Smooth muscle cell (in vitro differentiated cells): ENCODE measurements around the gene NPIPA3. TPM values are rescaled to one million over a fixed set of nuclear protein-coding genes. Genes with fewer than 3 reads are reported as not detected.
"Not testable (repeated sequence)": the region's sequence is repeated elsewhere in the genome, so short reads cannot be mapped to it uniquely, and the experiment has no call there.

ENCODE experiments used
- DNase-seq: peaks from one replicate; lab custom pipeline; 2025; ENCODE audit not compliant: unreplicated experiment; lab: John Stamatoyannopoulos, UW
- H2AFZ ChIP-seq: fragments of 200-600 bp; sonication (generic); 2 replicates; pipeline ENCODE4 v1.6.0; 2016; ENCODE audit warnings: antibody characterized with exemption, low read depth, mild to moderate bottlenecking
- H3F3A ChIP-seq: fragments of 200-600 bp; sonication (generic); 2 replicates; pipeline ENCODE4 v1.6.0; 2017; ENCODE audit warnings: antibody characterized with exemption, low read depth
- H3K27ac ChIP-seq: fragments of 200-600 bp; sonication (generic); 2 replicates; pipeline ENCODE4 v1.5.1; 2016; ENCODE audit warnings: low read depth, mild to moderate bottlenecking
- H3K27me3 ChIP-seq: fragments of 200-600 bp; sonication (generic); 2 replicates; pipeline ENCODE4 v1.6.1; 2016; ENCODE audit warnings: low read depth, mild to moderate bottlenecking
- H3K36me3 ChIP-seq: fragments of 200-600 bp; sonication (generic); 2 replicates; pipeline ENCODE4 v1.5.1; 2016; ENCODE audit warnings: low read depth
- H3K4me1 ChIP-seq: fragments of 200-600 bp; sonication (generic); 2 replicates; pipeline ENCODE4 v1.5.1; 2016; ENCODE audit warnings: low read depth
- H3K4me2 ChIP-seq: fragments of 200-600 bp; sonication (generic); 2 replicates; pipeline ENCODE4 v1.6.0; 2016; ENCODE audit warnings: mild to moderate bottlenecking
- H3K4me3 ChIP-seq: fragments of 200-600 bp; sonication (generic); 2 replicates; pipeline ENCODE4 v1.5.1; 2016; ENCODE audit warnings: mild to moderate bottlenecking
- H3K79me2 ChIP-seq: fragments of 200-600 bp; sonication (generic); 2 replicates; pipeline ENCODE4 v1.6.0; 2016; ENCODE audit warnings: low read depth, mild to moderate bottlenecking
- H3K9ac ChIP-seq: fragments of 200-600 bp; sonication (generic); 2 replicates; pipeline ENCODE4 v1.6.0; 2016; ENCODE audit warnings: low read depth
- H3K9me3 ChIP-seq: fragments of 200-600 bp; sonication (generic); replicated peaks from 2 replicates; pipeline ENCODE4 v1.5.1; 2016; ENCODE audit warnings: low read depth
- H4K20me1 ChIP-seq: fragments of 200-600 bp; sonication (generic); 2 replicates; pipeline ENCODE4 v1.6.0; 2016; ENCODE audit warnings: low read depth
- WGBS: methylation state at CpG from one replicate; pipeline ENCODE4 v1.1.7; 2016; ENCODE audit warnings: low lambda C conversion rate; 5-methylcytosine and 5-hydroxymethylcytosine counted together
- polyA plus RNA-seq: library from polyadenylated mRNA; unstranded; fragments of >200 nt; fragmentation: Nextera tagmentation; extraction: Ambion mirVana; gene quantifications from 2 replicates; pipeline ENCODE4 v1.2.1, GENCODE V29; 2016
- total RNA-seq: library from RNA; depleted of rRNA; stranded (reverse); fragments of >200 nt; gene quantifications from 2 replicates; pipeline ENCODE4 v1.2.3, GENCODE V29; 2014

Gene NPIPA3
- total and polyA plus RNA-seq, 2 experiments from 2014 or later = 0.81 to 0.94 TPM

DNA sequence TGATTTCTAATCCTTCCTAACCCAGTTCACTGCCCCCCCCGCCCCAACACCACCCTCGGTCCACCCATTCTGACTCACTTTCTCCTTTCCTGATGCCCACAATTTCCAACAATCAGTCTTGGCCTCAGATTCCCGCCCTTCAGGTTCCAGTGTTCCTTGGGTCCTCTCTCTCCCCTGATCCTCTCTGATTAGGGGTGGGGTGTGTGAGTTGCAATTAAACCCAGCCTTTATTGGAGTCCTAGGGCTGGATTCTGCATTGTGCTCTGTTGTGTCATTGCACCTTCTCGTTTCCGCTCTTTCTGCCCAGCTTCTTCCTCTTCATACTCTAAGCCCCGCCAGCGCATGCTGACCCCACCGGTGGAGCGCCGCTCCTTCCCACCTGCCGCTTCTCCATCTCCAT lies 38.6 kb downstream of the NPIPA3 start:
- H3K4me1 ChIP-seq, H3K27ac ChIP-seq, DNase-seq, H3K27me3 ChIP-seq, H4K20me1 ChIP-seq, H3K9ac ChIP-seq, H3K36me3 ChIP-seq, H3F3A ChIP-seq, H3K4me3 ChIP-seq, H2AFZ ChIP-seq, H3K4me2 ChIP-seq, H3K9me3 ChIP-seq, H3K79me2 ChIP-seq: not testable (repeated sequence)
- no CpG with 5 or more reads among the region's 11 CpGs for WGBS

DNA sequence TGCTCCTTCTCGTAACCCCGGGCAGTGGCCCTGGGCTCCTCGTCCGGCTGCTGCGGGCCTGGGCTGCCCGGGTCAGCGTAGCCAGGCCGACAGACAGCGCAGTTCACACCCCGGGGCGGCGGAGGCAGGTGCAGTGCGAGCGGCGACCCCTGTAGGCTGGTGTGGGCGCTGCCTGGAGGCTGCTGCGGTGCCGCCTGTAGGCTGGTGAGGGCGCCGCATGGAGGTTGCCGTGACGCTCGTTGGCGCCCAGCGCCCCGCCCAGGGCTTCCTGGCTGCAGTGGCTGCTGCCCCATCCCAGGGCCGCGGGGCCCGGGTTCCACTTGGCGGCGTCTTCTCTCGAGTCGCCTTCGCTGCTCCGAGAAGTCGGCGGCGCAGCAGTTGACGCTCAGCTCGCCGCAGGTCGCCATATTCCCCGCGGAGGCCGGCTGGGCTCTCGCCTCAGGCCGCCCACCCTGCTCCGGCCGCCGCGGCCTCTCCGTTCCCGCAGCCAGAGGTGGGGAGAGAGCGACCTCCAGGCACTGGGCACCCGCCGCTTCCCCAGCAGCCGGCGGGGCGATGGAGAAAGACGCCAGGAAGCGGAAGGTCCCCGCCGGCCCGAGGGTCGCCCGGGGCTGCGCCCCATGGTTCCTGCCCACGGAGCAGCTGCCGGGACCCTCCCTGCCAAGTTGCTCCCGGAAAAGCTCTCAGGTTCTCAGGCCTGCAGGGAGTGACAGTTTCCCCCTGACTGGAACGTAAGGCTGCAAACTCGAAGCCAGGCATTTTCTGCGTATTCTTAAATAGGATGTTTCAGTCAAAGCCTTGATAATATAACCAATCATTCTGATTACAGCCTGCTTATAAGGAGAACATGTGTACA lies 39.3 kb downstream of the NPIPA3 start, which contains the start of gene NPIPA2:
Gene NPIPA2 (plus strand): TSS at position 261 of the 856 bp plus-strand sequence. CDS start 5,533 bp downstream, outside the sequence.
- H3K79me2 ChIP-seq, H2AFZ ChIP-seq, H3K4me2 ChIP-seq, H3K27me3 ChIP-seq, H3F3A ChIP-seq, H3K4me3 ChIP-seq, H3K27ac ChIP-seq, H3K36me3 ChIP-seq, H4K20me1 ChIP-seq, H3K4me1 ChIP-seq, DNase-seq, H3K9ac ChIP-seq, H3K9me3 ChIP-seq: not testable (repeated sequence)
- no CpG with 5 or more reads among the region's 73 CpGs for WGBS

GRCh38 chr16:14773654-14774053 lies 70.4 kb downstream of the NPIPA3 start:
- not testable (repeated sequence) for H2AFZ ChIP-seq, H3F3A ChIP-seq, H3K36me3 ChIP-seq, H3K4me1 ChIP-seq, H3K4me2 ChIP-seq, DNase-seq, H3K79me2 ChIP-seq, H3K27ac ChIP-seq, H4K20me1 ChIP-seq, H3K9ac ChIP-seq, H3K9me3 ChIP-seq, H3K4me3 ChIP-seq, H3K27me3 ChIP-seq
- no CpG with 5 or more reads among the region's 2 CpGs for WGBS

DNA sequence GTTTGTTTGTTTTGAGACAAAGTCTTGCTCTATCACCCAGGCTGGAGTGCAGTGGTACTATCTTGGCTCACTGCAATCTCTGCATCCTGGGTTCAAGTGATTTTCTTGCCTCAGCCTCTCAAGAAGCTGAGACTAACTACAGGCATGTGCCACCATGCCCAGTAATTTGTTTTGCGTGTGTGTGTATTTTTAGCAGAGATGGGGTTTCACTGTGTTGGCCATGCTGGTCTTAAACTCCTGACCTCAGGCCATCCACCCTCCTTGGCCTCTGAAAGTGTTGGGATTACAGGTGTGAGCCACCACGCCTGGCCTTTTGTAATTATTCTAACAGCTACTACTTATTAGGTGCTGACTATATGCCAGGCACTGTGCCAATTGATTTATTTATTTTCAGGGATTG lies 72.4 kb downstream of the NPIPA3 start:
- H4K20me1 ChIP-seq, H3K4me2 ChIP-seq, H3K27me3 ChIP-seq, H3K4me1 ChIP-seq, H3K27ac ChIP-seq, H3K79me2 ChIP-seq, H3K9ac ChIP-seq, H3K4me3 ChIP-seq, H3K36me3 ChIP-seq, H2AFZ ChIP-seq, H3F3A ChIP-seq, DNase-seq, H3K9me3 ChIP-seq: not testable (repeated sequence)
- WGBS = 91% methylated on average over 1 of the region's 2 CpGs

Other genes with a start within 250 kb of the NPIPA3 start
- gene PARN, start 73.2 kb upstream of the NPIPA3 start, total RNA-seq = 22.9 and 24.6 TPM in 2 replicates
- 22.2 and 24.8 TPM in 2 replicates for gene PARN, start 73.2 kb upstream of the NPIPA3 start, polyA plus RNA-seq
- gene BFAR, start 70.5 kb upstream of the NPIPA3 start, total RNA-seq = 65.7 and 82.2 TPM in 2 replicates
- 35.9 and 42.4 TPM in 2 replicates for gene BFAR, start 70.5 kb upstream of the NPIPA3 start, polyA plus RNA-seq
- gene PLA2G10, start 9.1 kb upstream of the NPIPA3 start, total RNA-seq = not detected in 2 replicates
- gene PLA2G10, start 9.1 kb upstream of the NPIPA3 start, polyA plus RNA-seq = 0.59 TPM in 1 of 2 replicates, not detected in the other
- gene NPIPA2, start 39.1 kb downstream of the NPIPA3 start, total RNA-seq = 3.9 TPM in 1 of 2 replicates, not detected in the other
- gene NPIPA2, start 39.1 kb downstream of the NPIPA3 start, polyA plus RNA-seq = 3.7 and 7.0 TPM in 2 replicates
- gene NOMO1, start 130.3 kb downstream of the NPIPA3 start, total RNA-seq = 85.7 and 96.0 TPM in 2 replicates
- gene NOMO1, start 130.3 kb downstream of the NPIPA3 start, polyA plus RNA-seq = 74.2 and 91.4 TPM in 2 replicates
- gene NPIPA1, start 234.0 kb downstream of the NPIPA3 start, total RNA-seq = 34.6 and 39.5 TPM in 2 replicates
- gene NPIPA1, start 234.0 kb downstream of the NPIPA3 start, polyA plus RNA-seq = 34.8 and 38.0 TPM in 2 replicates